Measurements from ENCODE around the gene KDM4B. TPM values are rescaled to one million over a fixed set of nuclear protein-coding genes. Genes with fewer than 3 reads are reported as not detected.

Gene KDM4B
- total and polyA plus RNA-seq, 10 of the 15 experiments (the other 5 are each of a cell fraction or from before 2014, with no cell fraction given) = 0.47 to 49.6 (median 16.2) TPM

GRCh38 chr19:5165697-5166019, 196.7 kb downstream of the KDM4B start:
- CTCF ChIA-PET = no interaction called here
- H3K4me1 ChIP-seq (ENCODE audit: control insufficient read depth, insufficient read depth, low read length) = no peaks in the 10 kb centered on the region
- H3K27me3 ChIP-seq (replicated peaks in 1 of 2; ENCODE audit: control insufficient read depth in 2 of 2, insufficient read depth in 2 of 2, low read length in 1 of 2) = no peaks in the 10 kb centered on the region
- RAD21 ChIA-PET (ENCODE audit: unreplicated experiment) = no interaction called here
- POLR2A ChIA-PET = no interaction called here
- no peaks in the 10 kb centered on the region for H3K9me3 ChIP-seq (replicated peaks; ENCODE audit: control insufficient read depth, insufficient read depth, low read length)
- TF ChIP-seq GATAD2B (conservative IDR thresholded peaks at IDR 0.05; ENCODE audit: low read depth) = no peak
- TF ChIP-seq ATF2 (IDR thresholded peaks at IDR 0.05; ENCODE audit: low read length) = no peak
- no peak for TF ChIP-seq MXI1 (IDR thresholded peaks at IDR 0.05; ENCODE audit: low read depth, low read length)
- TF ChIP-seq NKRF (conservative IDR thresholded peaks at IDR 0.05) = no peak
- TF ChIP-seq PAX8 (IDR thresholded peaks at IDR 0.05) = no peak
- no peak for TF ChIP-seq CEBPZ (IDR thresholded peaks at IDR 0.05; ENCODE audit: low read depth, low read length)
- TF ChIP-seq TBL1XR1 (IDR thresholded peaks at IDR 0.05; ENCODE audit: low read depth, low read length) = no peak
- no peak for TF ChIP-seq SKIL (IDR thresholded peaks at IDR 0.05; ENCODE audit: low read depth, poor library complexity, severe bottlenecking)
- no peak for TF ChIP-seq EED (IDR thresholded peaks at IDR 0.05; ENCODE audit: low read depth)
- no peak for TF ChIP-seq ZNF687 (IDR thresholded peaks at IDR 0.05)
- no peak overlapping the region for H3K4me2 ChIP-seq (ENCODE audit: control insufficient read depth, insufficient read depth)
- SMC1A ChIA-PET (ENCODE audit: uncharacterized antibody, unreplicated experiment) = no interaction called here
- in situ Hi-C loops (cut with MboI) = no loop called here
- DNase-seq (ENCODE audit: low read depth, low spot score) (no peak), FAIRE-seq (no peak), ATAC-seq (no peak)
- H3K9ac ChIP-seq (ENCODE audit: control insufficient read depth, insufficient read depth, low read length) = no peak overlapping the region
- no peak overlapping the region for H3K4me3 ChIP-seq
- no peaks in the 10 kb centered on the region for H4K20me1 ChIP-seq (ENCODE audit: control insufficient read depth, insufficient read depth)
- 68% methylated on average over 2 of the region's 2 CpGs for WGBS (ENCODE audit: insufficient coverage, insufficient replicate concordance, low lambda C conversion rate, missing lambda C conversion rate)
- H2AFZ ChIP-seq (ENCODE audit: control insufficient read depth, low read depth, low read length) = no peak overlapping the region
- BruUV-seq (replicated peaks) = no TSS peak
- H3K79me2 ChIP-seq (ENCODE audit: control insufficient read depth, insufficient read depth, low read length) = no peaks in the 10 kb centered on the region
- no peak overlapping the region for H3K27ac ChIP-seq (ENCODE audit: control insufficient read depth, insufficient read depth)
- intact Hi-C loops (cut with micrococcal nuclease; ENCODE audit: unreplicated experiment) = no loop called here
- no peaks in the 10 kb centered on the region for H3K36me3 ChIP-seq (ENCODE audit: control insufficient read depth in 2 of 2, insufficient read depth in 2 of 2, low read length in 1 of 2)

Data from GM12878 (cell line).